Measurements from ENCODE around the gene XCR1. TPM values are rescaled to one million over a fixed set of nuclear protein-coding genes. Genes with fewer than 3 reads are reported as not detected.

XCR1 gene
- total RNA-seq, 1 experiment from 2014 or later: 0.02 TPM

- TF ChIP-seq AFF4 (CRISPR knock-in tag; IDR thresholded peaks at IDR 0.05; ENCODE audit: borderline replicate concordance): no peak
- TF ChIP-seq ZNF281 (CRISPR knock-in tag; IDR thresholded peaks at IDR 0.05): no peak
- TF ChIP-seq ATF6 (CRISPR knock-in tag; IDR thresholded peaks at IDR 0.05): no peak
- no peak for TF ChIP-seq TP53 (CRISPR knock-in tag; IDR thresholded peaks at IDR 0.05)
- no peak for TF ChIP-seq HMGXB4 (CRISPR knock-in tag; IDR thresholded peaks at IDR 0.05)
- ATAC-seq (no peak), DNase-seq (ENCODE audit: low spot score) (no peak)
- ChIA-PET POLR2A (no interaction called here), CTCF (no interaction called here)
- Mint-ChIP-seq H3K9me3 (peaks cover 9% of the 10 kb centered on the region; the same call in 1 of the 2 replicates), H3K4me3 (no peak overlapping the region), H3K27me3 (ENCODE audit: low read depth) (peaks cover 8% of the 10 kb centered on the region), H3K27ac (no peak overlapping the region), H3K4me1 (no peaks in the 10 kb centered on the region), H3K36me3 (no peaks in the 10 kb centered on the region)
These were observed 9.6 kb downstream of the XCR1 start for GRCh38 chr3:46017720-46018119.

GRCh38 chr3:46013316-46014094 is 13.8 kb downstream of the XCR1 start:
- Mint-ChIP-seq H3K36me3 (no peaks in the 10 kb centered on the region), H3K27me3 (ENCODE audit: low read depth) (peaks cover 3% of the 10 kb centered on the region; the same call in 1 of the 2 replicates), H3K4me1 (no peaks in the 10 kb centered on the region; the same call in 1 of the 2 replicates), H3K4me3 (no peak overlapping the region), H3K27ac (no peak overlapping the region), H3K9me3 (0 out of 2 replicates have a peak, but pooled peaks cover 3% of the 10 kb centered on the region)
- no peak for DNase-seq (ENCODE audit: low spot score)
- CTCF ChIA-PET: interaction anchor here (1.3 kb wide), 1 partner anchor 263 kb away, joined by 3 read pairs; no protein-coding TSS in a partner anchor
- ATAC-seq: no peak
- POLR2A ChIA-PET: no interaction called here
- TF ChIP-seq USF2 (CRISPR knock-in tag; IDR thresholded peaks at IDR 0.05) (no peak), CREM (CRISPR knock-in tag; IDR thresholded peaks at IDR 0.05) (no peak), SMAD3 (CRISPR knock-in tag; IDR thresholded peaks at IDR 0.05; ENCODE audit: borderline replicate concordance) (no peak), ATF6 (CRISPR knock-in tag; IDR thresholded peaks at IDR 0.05) (no peak), OVOL2 (CRISPR knock-in tag; IDR thresholded peaks at IDR 0.05; ENCODE audit: borderline replicate concordance) (no peak), CDX4 (CRISPR knock-in tag; IDR thresholded peaks at IDR 0.05; ENCODE audit: borderline replicate concordance) (no peak), E2F4 (CRISPR knock-in tag; IDR thresholded peaks at IDR 0.05; ENCODE audit: borderline replicate concordance, low read depth) (no peak), SOX15 (CRISPR knock-in tag; IDR thresholded peaks at IDR 0.05) (no peak), ETV6 (CRISPR knock-in tag; IDR thresholded peaks at IDR 0.05) (no peak), NR1H2 (CRISPR knock-in tag; IDR thresholded peaks at IDR 0.05) (no peak), ZNF232 (CRISPR knock-in tag; IDR thresholded peaks at IDR 0.05) (no peak)
